Glomerular visceral epithelial cell (primary cell): Measurements from ENCODE around the gene ITGB6.

ENCODE experiments used
- DNase-seq: peaks from one replicate; pipeline ENCODE4 v3.0.0-alpha.2; 2016; ENCODE audit errors: extremely low spot score

Gene ITGB6

DNA sequence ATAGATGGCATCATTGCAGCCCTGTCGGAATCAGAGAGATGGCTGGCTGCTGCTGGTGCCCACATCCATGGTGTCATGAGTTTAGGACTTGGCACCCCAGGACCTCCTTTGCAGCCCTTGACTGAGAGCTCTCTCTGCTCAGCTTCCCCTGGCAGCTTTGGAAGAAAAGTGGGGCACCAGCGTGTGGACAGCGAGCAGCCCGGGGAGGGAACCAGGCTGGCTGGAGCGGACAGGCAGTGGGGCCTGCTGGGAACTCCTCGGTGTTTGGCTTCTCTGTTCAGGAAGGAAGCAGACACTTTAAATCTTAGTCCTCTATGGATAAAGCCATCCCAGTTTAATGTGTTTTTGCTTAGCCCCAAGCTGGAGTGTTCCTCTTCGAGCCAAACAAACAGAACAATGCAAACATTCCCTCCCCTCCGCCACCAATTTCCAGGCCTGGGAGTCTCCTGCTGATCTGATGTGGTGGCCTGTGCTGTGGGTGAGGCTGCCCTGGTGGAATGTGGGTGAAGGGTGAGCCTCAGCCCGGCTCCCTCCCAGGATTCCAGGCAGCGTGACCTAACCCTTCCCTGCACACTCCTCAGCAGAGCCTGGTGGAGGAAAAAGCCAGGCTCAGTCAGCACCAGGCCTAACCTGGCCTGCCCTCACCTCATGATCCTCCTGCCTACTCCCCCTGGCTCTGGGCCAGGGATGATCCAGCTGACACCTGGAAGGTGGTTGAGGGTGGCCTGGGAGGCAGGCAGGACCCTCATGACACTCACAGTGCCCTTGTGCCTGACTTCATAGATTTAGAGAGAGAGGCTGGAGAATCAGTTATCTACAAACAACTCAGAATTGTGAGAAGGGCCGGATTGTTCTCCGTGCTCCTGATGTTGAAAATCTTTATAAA is 21.6 kb upstream of the ITGB6 start:
- DNase-seq = peak; percentile 93

DNA sequence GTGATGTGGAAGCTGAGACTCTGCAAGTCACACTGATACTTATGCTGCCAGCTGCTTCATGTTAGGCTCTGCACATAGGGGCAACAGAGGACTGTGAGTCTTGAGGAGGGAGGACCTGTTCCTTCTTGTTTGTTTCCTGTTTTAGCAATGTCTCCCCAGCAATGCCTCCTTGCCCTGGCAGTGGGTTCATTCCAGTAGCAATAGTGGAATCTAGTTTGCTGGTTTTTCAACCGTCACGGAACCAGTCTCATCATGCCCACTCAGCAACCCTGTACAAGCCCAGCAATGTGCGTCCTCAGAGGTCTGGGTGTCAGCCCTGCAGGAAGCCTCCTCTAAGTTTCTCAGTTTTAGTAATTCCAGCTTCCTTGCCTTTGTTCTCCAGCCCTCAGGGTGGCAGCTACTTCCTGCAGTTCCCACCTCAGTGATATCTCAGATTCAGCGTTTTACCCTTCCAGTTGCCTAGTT is 20.5 kb upstream of the ITGB6 start:
- peak; percentile 55 for DNase-seq

- DNase-seq = no peak
Measured at GRCh38 chr2:160220026-160220425, 20.0 kb upstream of the ITGB6 start.

DNA sequence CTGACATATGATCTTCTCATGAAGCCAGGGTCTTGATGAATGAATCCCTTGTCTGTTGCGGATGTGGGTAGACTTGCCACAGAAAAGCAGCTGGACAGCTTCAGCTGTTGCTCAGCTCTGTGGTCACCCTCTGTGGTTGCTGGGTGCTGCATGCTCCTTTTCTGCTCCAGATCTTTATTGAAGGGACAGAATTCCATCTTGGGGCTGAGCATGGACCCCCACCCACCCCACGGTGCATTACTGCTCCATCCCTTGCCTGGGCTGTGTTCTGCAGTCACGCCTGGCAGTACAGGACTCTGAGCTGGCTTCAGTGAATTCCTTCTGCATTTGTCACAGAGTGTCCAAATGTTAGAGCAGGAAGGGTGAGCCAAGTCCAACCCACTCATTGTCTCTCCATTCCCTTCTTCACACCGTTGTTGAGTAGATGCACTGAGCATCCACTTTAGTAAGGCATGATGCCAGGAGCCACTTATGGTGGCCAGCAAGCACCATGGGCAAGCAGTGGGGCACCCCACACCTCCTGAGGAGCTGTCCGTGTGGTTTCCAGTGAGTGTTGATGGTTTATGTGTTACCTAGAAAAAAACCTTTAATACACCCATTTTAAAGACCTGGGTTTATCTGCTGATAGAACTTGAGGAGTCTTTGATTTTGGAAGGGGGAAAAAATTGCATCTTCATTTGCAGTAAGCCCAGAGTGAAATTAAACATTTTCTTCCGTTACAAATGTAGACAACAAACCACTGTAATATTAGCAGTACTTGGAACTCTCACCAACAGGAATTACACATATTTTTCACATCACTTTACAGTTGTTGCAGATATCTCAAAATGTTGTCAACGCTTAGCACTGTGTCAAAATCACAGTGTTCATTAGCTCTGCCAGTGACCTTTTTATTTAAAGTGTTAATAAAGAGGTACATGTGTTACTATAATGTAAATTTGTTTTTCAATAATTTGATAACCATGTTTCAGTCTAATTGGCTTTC is 14.7 kb upstream of the ITGB6 start:
- peak; percentile 99 for DNase-seq

DNA sequence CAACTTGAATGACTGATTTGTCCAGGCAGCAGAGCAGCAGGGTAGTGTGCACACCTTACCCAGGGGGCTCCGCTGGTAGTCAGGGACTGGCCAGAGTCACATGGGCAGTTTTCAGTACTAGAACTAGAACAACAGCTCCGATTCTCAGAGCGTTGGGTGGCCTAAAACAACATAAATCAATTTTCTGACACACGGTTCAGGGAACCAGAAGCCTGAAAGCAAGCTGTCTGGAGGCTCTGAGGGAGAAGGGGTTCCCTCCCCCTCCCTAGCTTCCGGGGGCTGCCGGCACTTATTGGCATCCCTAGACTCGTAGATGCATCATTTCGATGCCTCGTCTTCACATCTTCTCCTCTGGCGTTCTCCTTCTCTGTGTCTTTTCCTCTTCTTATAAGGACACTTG is 13.4 kb upstream of the ITGB6 start:
- no peak for DNase-seq

GRCh38 chr2:160210599-160211138 is 10.6 kb upstream of the ITGB6 start:
- DNase-seq = peak; percentile 85

GRCh38 chr2:160209516-160209856 is 9.4 kb upstream of the ITGB6 start:
- peak; percentile 97 for DNase-seq

GRCh38 chr2:160208655-160209515 is 8.8 kb upstream of the ITGB6 start:
- DNase-seq = no peak

- DNase-seq = peak; percentile 99
Measured at GRCh38 chr2:160207804-160208654, 8.0 kb upstream of the ITGB6 start.

DNA sequence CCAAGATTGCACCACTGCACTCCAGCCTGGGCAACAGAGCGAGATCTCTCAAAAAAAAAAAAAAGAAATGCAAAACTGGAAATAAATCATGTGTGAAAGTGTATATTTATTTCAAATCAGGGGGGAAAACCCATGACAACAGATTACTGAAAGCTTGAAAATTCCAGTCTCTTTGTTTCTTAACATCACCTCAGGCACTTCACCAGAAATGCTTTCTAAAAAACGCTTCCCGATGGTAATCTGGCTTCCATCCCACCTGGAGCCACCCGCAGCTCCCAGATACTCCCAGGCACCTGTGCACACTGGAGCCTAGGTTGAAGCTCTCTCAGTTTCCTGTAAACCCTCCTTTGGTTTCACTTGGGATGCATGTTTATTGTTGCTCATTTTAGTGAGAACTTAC is 7.2 kb upstream of the ITGB6 start:
- peak; percentile 58 for DNase-seq

DNA sequence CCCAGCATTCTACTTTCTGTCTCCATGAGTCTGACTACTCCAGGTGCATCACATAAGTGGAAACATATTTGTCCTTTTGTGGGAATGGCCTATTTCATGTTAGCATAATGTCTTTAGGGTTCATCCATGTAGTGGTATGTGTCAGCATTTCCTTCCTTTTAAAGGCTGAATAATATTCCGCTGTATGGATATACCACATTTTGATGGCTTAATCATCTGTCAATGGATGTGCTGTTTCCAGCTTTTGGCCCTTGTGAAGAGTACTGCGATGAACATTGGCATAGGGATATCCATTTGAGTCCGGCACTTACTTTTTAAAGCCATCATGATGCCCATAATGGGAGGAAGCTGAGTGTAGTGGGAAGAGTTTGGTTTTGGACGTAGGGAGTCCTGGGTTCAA is 6.4 kb upstream of the ITGB6 start:
- no peak for DNase-seq

DNA sequence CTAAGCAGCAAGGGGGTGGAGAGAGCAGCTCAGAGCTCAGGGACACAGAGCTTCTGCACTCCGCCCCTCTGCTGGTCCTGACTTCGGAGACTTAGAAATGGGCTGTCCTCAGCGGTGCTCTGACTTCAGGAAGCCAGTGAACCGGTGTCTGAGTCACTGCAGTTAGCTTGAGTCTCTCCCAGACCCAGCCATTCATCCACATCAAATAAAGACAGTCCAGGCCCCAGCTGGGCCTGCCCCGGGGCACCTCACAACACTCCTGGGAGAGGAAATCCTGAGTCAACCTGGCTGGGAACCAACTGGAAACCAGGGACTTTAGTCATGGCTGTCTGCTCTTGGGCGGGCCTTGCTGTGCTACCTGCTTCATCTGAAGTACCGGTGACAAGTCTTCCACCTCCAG is 5.4 kb upstream of the ITGB6 start:
- DNase-seq = peak; percentile 100

GRCh38 chr2:160203422-160203821 is 3.4 kb upstream of the ITGB6 start:
- no peak for DNase-seq

GRCh38 chr2:160203007-160203406 is 2.9 kb upstream of the ITGB6 start:
- no peak for DNase-seq

DNA sequence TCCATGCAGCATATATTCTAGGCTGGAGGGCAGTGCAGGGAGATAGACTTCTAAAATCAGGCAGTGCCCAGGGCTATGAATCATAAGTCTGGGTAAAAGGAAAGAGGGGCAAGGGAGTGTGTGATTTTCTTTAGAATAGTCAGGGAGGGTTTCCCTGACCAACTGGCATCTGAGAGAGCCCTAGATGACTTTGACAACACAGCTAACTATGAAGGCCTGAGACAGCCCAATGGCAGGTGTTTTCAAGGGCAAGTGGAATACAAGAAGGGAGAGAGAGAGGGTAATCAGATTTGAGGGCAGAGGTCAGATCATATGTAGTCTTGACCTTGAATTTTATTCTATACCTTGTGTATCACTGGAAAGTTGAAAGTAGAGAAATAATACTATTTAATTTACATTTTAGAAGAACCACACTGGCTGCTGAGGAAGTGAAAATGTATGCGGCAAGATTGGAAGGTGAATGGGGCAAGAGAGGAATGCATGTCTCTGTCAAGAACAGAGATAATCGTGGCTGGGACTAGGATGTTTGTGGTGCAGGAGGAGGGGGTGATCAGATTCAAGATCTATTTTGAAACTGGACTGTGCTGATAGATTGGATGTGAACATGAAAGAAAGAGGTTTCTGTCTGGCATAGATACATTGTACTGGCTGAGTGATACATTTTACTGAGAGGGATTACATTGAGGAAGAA is 1.9 kb upstream of the ITGB6 start:
- DNase-seq = no peak

DNA sequence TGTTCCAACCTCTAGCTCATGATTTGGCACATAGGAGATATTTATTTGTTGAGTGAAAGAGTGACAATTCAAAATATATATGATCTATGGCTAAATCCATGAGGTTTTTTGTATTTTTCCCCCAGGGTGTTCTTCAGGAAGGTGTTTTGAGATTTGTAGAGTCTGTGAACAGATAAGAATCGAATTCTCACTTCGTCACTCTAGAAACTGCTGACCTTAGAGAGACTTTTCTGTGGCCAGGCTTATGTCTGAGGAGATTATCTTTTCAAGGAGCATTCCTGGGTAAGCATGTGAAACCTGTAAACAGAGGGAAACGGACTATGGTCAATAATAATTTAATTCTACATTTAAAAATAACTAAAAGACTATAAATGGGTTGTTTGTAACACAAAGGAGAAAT is 849 bp upstream of the ITGB6 start:
- no peak for DNase-seq

DNA sequence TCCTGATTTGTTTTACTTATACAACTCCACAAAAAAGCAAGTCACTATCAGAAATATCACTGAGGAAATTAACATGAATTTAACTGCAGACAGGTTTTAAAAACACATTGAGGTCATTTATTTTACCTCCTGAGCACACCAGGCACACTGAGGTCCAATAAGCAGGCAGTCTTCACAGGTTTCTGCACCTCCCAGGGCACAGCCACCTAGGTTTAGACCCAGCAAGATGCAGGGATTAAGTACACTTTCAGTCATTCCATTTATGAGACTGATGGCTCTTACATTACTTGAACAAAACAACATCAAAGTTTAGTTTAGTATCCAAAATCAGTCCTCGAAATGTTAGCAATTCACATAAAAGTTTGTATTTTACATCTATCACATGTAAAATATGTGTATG is 1.0 kb downstream of the ITGB6 start:
- no peak for DNase-seq

DNA sequence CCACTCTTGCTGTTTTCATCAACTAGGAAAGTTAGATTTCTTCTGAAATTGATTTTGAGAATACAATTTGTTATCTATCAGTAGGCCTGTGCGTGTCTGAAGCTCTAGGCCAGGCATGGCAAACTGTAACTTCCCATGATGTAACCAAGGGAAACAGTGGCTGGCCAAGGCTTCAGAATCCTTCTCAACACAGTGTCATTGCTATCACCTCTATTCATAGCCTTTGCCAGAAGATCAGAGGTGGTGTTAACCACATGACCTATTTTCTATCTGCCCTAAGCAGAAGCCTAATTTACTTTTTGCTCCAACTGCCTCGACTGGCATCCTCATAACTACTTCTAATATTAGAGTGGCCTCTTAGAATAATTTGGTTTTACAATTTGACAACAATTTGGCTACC is 2.5 kb downstream of the ITGB6 start:
- DNase-seq = no peak

DNA sequence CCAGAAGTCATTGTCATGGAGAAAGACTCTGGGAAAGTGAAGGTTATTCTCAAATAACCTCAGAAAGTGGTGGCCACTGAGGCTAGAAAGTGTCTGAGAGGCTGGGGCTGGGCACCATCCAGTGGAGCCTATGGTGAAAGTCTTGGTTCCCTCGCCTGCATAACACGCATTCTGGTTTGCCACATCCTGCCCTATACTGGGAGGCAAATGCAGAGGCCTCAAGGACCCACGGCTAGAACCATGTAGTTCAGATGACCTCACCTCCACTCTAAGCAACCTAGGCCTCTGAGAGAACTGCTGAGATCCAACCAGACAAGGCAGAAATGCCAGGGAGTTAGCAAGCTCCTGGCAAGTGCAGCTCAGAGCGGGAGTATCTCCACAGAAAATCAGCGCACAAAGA is 5.1 kb downstream of the ITGB6 start:
- peak; percentile 69 for DNase-seq

DNA sequence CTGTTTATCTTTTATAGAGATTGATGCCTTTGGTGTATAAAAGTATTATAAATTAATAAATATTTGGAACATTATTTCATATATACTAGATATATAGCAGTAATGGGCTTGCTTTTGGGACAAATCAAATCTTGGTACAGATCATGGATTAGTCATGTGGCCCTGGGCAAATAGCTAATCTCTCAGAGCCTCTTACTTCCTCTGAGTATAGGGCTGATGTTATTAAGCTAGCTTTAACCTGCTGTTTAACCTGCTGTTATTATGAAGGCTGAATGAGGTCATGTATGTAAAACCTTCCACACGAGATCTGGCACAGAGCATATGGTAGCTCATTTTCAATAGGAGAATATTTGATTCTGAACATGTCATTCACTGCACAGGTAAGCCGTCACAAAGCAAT is 5.7 kb downstream of the ITGB6 start:
- DNase-seq = no peak
